Esophagus squamous epithelium (tissue), 5 donors: ENCODE data around the gene SUPT3H. TPM values are rescaled to one million over a fixed set of nuclear protein-coding genes. Genes with fewer than 3 reads are reported as not detected.

Experiments
- DNase-seq: peaks from one replicate; lab custom pipeline; 2025; lab: John Stamatoyannopoulos, UW
- H3K27ac ChIP-seq, 4 donors: fragments of 200-600 bp; sonication (generic); one replicate each; pipeline ENCODE4 v1.5.1; 2016 to 2019; ENCODE audit warnings: mild to moderate bottlenecking in 1 of 4
- H3K27me3 ChIP-seq, 4 donors: fragments of 200-600 bp; sonication (generic); 1 replicate in 3 of 4; 2 replicates in 1 of 4; pipeline versions ENCODE4 v1.5.1 to v1.6.0; 2017 to 2021; ENCODE audit warnings: antibody characterized with exemption in 1 of 4
- H3K36me3 ChIP-seq, 3 donors: fragments of 200-600 bp; sonication (generic); one replicate each; pipeline ENCODE4 v1.5.1; 2016 to 2019
- H3K4me1 ChIP-seq, 3 donors: fragments of 200-600 bp; sonication (generic); one replicate each; pipeline ENCODE4 v1.5.1; 2017 to 2019
- H3K4me3 ChIP-seq, 4 donors: fragments of 200-600 bp; sonication (generic); 1 replicate in 3 of 4; 2 replicates in 1 of 4; pipeline ENCODE4 v1.5.1; 2016 to 2019; ENCODE audit warnings: mild to moderate bottlenecking in 2 of 4, moderate library complexity in 1 of 4
- H3K9me3 ChIP-seq, 3 donors: fragments of 200-600 bp; sonication (generic); one replicate each; pipeline ENCODE4 v1.5.1; 2016 to 2019
- POLR2A ChIP-seq, 4 donors: fragments of 450-650 bp; IDR thresholded peaks; one replicate each; pipeline ENCODE4 v1.6.1; 2017; ENCODE audit warnings: antibody characterized with exemption in 4 of 4, mild to moderate bottlenecking in 4 of 4, moderate library complexity in 3 of 4
- WGBS, 2 donors: methylation state at CpG; one replicate each; pipeline ENCODE4 v1.1.5; 2018; 5-methylcytosine and 5-hydroxymethylcytosine counted together
- intact Hi-C: fragments of 100-400 bp; cut with DNase I; formaldehyde crosslinking; loops from one replicate; pipeline ENCODE4 v1.15.0; 2022
- total RNA-seq, 4 donors: library from RNA; depleted of rRNA; stranded (reverse); fragments of >200 nt; gene quantifications; one replicate each; pipeline ENCODE4 v1.1.0, GENCODE V29; 2016
- TF ChIP-seq, protein P1 (sequence below), 6 experiments: fragments of 450-650 bp in 4 of 6; fragments of 200-600 bp in 2 of 6; sonication (generic) in 2 of 6; IDR thresholded peaks; one replicate each; pipeline ENCODE4 v1.5.1; 2016 to 2019; ENCODE audit warnings: antibody characterized with exemption in 6 of 6, mild to moderate bottlenecking in 4 of 6, moderate library complexity in 4 of 6
- donor health status: DM: yes; HTN: yes; CAD: no.

SUPT3H gene
- total RNA-seq, 4 donors from 2014 or later = 3.6 to 10.9 (median 5.3) TPM

DNA sequence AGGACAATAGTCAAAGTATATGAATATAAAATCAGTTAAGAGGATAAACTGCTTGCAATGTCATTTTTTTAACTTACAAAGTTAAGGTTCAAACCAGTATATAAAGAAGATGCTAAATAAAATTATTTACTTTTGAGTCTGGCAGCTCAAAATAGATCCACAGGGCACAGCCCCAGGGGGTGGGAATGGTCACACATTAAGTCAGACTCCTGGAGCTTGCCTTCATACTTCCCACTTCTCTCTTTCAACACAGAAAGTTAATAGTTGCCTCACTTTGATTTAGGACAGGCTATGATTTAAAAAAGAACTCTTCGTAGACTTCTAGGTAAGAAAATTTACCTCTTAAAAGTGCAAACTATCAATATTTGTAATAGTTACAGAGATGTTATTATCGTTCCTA lies 207.9 kb downstream of the SUPT3H start:
- Histone ChIP-seq H3K9me3 (no peaks in the 10 kb centered on the region), H3K4me1 (no peaks in the 10 kb centered on the region), H3K36me3 (no peaks in the 10 kb centered on the region), H3K27me3 (no peaks in the 10 kb centered on the region), H3K27ac (no peak overlapping the region), H3K4me3 (no peak overlapping the region)
- DNase-seq = no peak
- 64 to 82% methylated on average over 2 of the region's 2 CpGs for WGBS, 2 donors
- TF ChIP-seq, protein P1, sequence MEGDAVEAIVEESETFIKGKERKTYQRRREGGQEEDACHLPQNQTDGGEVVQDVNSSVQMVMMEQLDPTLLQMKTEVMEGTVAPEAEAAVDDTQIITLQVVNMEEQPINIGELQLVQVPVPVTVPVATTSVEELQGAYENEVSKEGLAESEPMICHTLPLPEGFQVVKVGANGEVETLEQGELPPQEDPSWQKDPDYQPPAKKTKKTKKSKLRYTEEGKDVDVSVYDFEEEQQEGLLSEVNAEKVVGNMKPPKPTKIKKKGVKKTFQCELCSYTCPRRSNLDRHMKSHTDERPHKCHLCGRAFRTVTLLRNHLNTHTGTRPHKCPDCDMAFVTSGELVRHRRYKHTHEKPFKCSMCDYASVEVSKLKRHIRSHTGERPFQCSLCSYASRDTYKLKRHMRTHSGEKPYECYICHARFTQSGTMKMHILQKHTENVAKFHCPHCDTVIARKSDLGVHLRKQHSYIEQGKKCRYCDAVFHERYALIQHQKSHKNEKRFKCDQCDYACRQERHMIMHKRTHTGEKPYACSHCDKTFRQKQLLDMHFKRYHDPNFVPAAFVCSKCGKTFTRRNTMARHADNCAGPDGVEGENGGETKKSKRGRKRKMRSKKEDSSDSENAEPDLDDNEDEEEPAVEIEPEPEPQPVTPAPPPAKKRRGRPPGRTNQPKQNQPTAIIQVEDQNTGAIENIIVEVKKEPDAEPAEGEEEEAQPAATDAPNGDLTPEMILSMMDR (IDR thresholded peaks at IDR 0.05) = no peak
- no peak for TF ChIP-seq POLR2A (IDR thresholded peaks at IDR 0.05)
- intact Hi-C loops = no loop called here

DNA sequence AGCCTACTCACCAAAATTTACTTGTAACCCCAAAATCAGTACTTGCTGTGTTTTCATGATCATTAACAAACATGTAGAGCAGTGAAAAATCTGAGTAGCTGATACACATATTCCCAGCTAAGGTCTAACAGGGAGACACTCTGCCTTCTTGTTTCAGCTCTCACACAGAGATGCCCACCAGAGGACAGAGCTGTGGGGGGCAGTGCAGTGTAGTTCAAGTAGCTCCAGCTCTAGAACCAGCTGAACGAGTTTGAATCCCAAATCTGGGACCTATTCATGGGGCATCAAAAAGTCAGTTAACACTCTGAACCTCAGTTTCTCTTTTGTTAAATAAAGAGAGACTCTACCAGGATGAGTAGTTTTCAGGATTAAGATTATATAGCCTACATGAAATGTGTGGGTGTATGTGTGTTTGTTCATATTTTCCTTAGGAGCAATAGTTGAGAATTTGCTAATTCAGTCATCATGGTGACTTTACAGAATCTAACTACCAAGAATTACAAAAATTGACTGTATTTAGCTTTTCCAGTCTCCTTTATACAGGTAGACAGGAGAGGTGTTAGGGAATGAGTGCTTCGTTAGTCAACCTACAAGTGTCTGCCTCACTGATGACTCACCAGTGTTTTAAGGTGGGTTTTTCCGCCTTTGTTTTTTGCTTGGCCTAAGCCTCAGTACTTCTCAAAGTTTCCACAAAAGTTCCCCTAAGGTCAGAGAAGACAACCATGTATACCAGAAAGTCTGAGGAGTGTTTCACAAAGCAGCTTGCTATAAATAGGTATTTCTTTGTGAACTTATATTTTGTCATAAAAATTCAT lies 213.6 kb downstream of the SUPT3H start:
- 42 to 50% methylated on average over 3 of the region's 3 CpGs for WGBS, 2 donors
- DNase-seq = no peak
- no peak for TF ChIP-seq POLR2A (IDR thresholded peaks at IDR 0.05)
- TF ChIP-seq, protein P1 (IDR thresholded peaks at IDR 0.05) = no peak
- intact Hi-C loops = no loop called here
- no peaks in the 10 kb centered on the region for H3K9me3 ChIP-seq
- H3K27ac ChIP-seq = no peak overlapping the region
- H3K27me3 ChIP-seq = no peaks in the 10 kb centered on the region
- no peaks in the 10 kb centered on the region for H3K4me1 ChIP-seq
- H3K4me3 ChIP-seq = no peak overlapping the region
- H3K36me3 ChIP-seq = no peaks in the 10 kb centered on the region

DNA sequence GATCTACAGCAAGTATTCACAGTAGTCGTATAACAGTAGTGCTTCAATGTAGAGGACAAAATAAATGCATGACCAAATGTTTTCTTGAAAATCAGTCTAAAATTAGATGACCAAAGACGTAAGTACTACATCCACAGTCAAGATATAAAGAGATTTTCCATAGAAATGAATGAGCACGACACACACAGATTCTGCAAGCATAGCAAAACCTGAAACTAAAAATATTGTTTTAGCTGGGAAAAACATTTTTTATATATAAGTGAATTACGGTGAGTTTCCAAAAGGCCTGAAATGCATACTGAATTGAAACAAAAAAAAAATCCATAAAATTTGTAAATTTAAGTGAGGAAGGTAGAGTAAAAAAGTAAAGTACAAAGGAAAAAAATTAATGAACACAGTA lies 217.4 kb downstream of the SUPT3H start:
- no peaks in the 10 kb centered on the region for H3K36me3 ChIP-seq
- intact Hi-C loops = no loop called here
- TF ChIP-seq POLR2A (IDR thresholded peaks at IDR 0.05) = no peak
- TF ChIP-seq, protein P1 (IDR thresholded peaks at IDR 0.05) = no peak
- 85 to 94% methylated on average over 4 of the region's 4 CpGs for WGBS, 2 donors
- H3K27me3 ChIP-seq = no peaks in the 10 kb centered on the region
- no peak overlapping the region for H3K27ac ChIP-seq
- no peaks in the 10 kb centered on the region for H3K4me1 ChIP-seq
- H3K9me3 ChIP-seq = no peaks in the 10 kb centered on the region
- DNase-seq = no peak
- no peak overlapping the region for H3K4me3 ChIP-seq

DNA sequence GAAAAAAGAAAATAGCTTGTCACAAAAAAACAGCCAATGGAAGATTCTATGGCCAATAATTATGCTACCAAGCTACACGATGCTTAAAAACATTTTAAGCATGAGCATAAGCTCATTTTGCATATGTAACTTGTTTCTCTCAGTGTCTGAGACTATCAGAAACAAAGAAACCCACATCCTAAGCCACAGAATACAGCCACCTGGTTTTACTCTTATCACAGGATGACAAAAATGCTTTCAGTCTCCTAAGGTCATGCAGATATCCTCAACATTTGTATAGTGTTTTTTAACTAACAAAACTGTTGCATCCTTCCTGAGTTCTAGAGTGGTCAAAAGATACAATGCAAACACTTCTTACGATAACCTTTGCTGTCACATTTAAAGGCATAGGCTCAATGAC lies 221.7 kb downstream of the SUPT3H start:
- no peak for DNase-seq
- WGBS, 2 donors = 58 to 61% methylated on average over 2 of the region's 2 CpGs
- intact Hi-C loops = no loop called here

DNA sequence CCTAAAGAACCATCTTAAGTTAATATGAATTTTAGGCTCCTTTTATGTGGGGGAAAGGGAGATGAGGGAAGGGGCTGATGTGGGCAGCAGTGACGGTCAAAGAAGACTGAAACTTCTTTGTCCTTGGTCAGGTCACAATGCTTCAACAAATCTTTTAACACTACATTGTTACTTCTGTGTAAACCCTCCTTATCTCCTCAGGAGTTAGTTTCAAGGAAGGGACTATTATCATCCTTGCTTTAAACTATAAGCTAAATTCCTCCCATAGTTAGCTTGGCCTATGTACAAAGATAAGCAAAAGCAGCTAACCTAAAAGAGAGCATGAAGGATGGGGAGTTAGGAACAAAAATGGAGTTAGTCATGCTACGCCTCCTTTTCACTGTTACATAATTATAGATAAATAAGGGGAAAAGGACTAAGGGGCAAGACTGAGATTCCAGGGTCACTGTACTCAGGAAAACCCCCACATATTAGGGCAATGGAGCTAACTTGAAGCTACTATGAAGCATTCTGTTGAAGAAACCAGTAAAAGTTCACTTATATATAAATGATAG lies 222.3 kb downstream of the SUPT3H start:
- 85 to 95% methylated on average over 2 of the region's 2 CpGs for WGBS, 2 donors
- no peaks in the 10 kb centered on the region for H3K36me3 ChIP-seq
- TF ChIP-seq, protein P1 (IDR thresholded peaks at IDR 0.05) = no peak
- TF ChIP-seq POLR2A (IDR thresholded peaks at IDR 0.05) = no peak
- H3K4me1 ChIP-seq = no peaks in the 10 kb centered on the region
- H3K27me3 ChIP-seq = no peaks in the 10 kb centered on the region
- H3K4me3 ChIP-seq = no peak overlapping the region
- intact Hi-C loops = no loop called here
- H3K9me3 ChIP-seq = no peaks in the 10 kb centered on the region
- H3K27ac ChIP-seq = no peak overlapping the region
- DNase-seq = no peak

More for the DNA sequence above, 221.7 kb downstream of the SUPT3H start:
- H3K4me1 ChIP-seq = no peaks in the 10 kb centered on the region
- no peak overlapping the region for H3K27ac ChIP-seq
- TF ChIP-seq POLR2A (IDR thresholded peaks at IDR 0.05) = no peak
- TF ChIP-seq, protein P1 (IDR thresholded peaks at IDR 0.05) = no peak
- H3K4me3 ChIP-seq = no peak overlapping the region
- H3K27me3 ChIP-seq = no peaks in the 10 kb centered on the region
- no peaks in the 10 kb centered on the region for H3K9me3 ChIP-seq
- no peaks in the 10 kb centered on the region for H3K36me3 ChIP-seq
